OCI-LY7 (cell line): ENCODE measurements around the gene FAM177A1. TPM values are rescaled to one million over a fixed set of nuclear protein-coding genes. Genes with fewer than 3 reads are reported as not detected.

Experiments
- Bru-seq: library from RNA; stranded (reverse); fragments of 400-500 nt; gene quantifications from one replicate; lab custom pipeline; 2021; lab: Mats Ljungman, UMichigan
- BruChase-seq, 2 experiments: library from RNA; stranded (reverse); fragments of 400-500 nt; gene quantifications; one replicate each; lab custom pipeline; 2021; lab: Mats Ljungman, UMichigan
- BruUV-seq: library from RNA; stranded (reverse); fragments of 400-500 nt; replicated peaks from 2 replicates; lab custom pipeline; 2021; lab: Mats Ljungman, UMichigan
- CTCF ChIA-PET: fragments of 300-600 bp; sonication (Branson Sonifier 250); formaldehyde crosslinking; loops from one replicate; lab custom pipeline; 2022; ENCODE audit warnings: antibody characterized with exemption; ENCODE audit not compliant: unreplicated experiment; lab: Charles Lee
- POLR2A ChIA-PET: fragments of 300-600 bp; sonication (Branson Sonifier 250); formaldehyde crosslinking; loops from one replicate; lab custom pipeline; 2022; ENCODE audit warnings: antibody characterized with exemption; lab: Charles Lee
- DNase-seq: peaks from one replicate; pipeline ENCODE4 v3.0.0-alpha.2; 2015; ENCODE audit warnings: low spot score
- H2AFZ ChIP-seq: fragments of 200-600 bp; sonication (generic), shearing (Covaris generic); 2 replicates; pipeline ENCODE4 v1.6.1; 2014; ENCODE audit warnings: mild to moderate bottlenecking, antibody characterized with exemption, low read length, moderate library complexity
- H3K27ac ChIP-seq: fragments of 200-600 bp; sonication (generic); 2 replicates; pipeline ENCODE4 v1.5.1; 2014; ENCODE audit warnings: mixed run types, low read depth, mild to moderate bottlenecking, moderate library complexity, low read length, inconsistent platforms; ENCODE audit not compliant: poor library complexity, severe bottlenecking
- H3K36me3 ChIP-seq: fragments of 200-600 bp; sonication (generic); 2 replicates; pipeline ENCODE4 v1.6.1; 2014; ENCODE audit warnings: mild to moderate bottlenecking, antibody characterized with exemption, low read length, moderate library complexity, mixed read lengths; ENCODE audit not compliant: insufficient read depth
- H3K4me1 ChIP-seq: fragments of 200-600 bp; sonication (generic); 2 replicates; pipeline ENCODE4 v1.5.1; 2014; ENCODE audit warnings: mild to moderate bottlenecking, low read length; ENCODE audit not compliant: insufficient read depth, poor library complexity, severe bottlenecking
- H3K4me2 ChIP-seq: fragments of 200-600 bp; sonication (generic); 2 replicates; pipeline ENCODE4 v1.6.1; 2014; ENCODE audit warnings: mild to moderate bottlenecking, low read length
- H3K4me3 ChIP-seq: fragments of 200-600 bp; sonication (generic); 2 replicates; pipeline ENCODE4 v1.5.1; 2014; ENCODE audit warnings: mild to moderate bottlenecking, low read depth, low read length; ENCODE audit not compliant: poor library complexity, severe bottlenecking
- H3K79me2 ChIP-seq: fragments of 200-600 bp; sonication (generic); 2 replicates; pipeline ENCODE4 v1.6.1; 2016; ENCODE audit warnings: low read depth, mild to moderate bottlenecking, low read length, moderate library complexity, mixed read lengths; ENCODE audit not compliant: insufficient read depth
- H3K9me2 ChIP-seq: fragments of 200-600 bp; sonication (generic); 2 replicates; pipeline ENCODE4 v1.6.1; 2016; ENCODE audit warnings: mild to moderate bottlenecking, low read length, mixed read lengths; ENCODE audit not compliant: insufficient read depth
- H3K9me3 ChIP-seq: fragments of 200-600 bp; sonication (generic); 2 replicates; pipeline ENCODE4 v1.6.1; 2014; ENCODE audit warnings: mild to moderate bottlenecking, mixed run types, low read length, mixed read lengths
- H4K20me1 ChIP-seq: fragments of 200-600 bp; sonication (generic); 2 replicates; pipeline ENCODE4 v1.6.1; 2014; ENCODE audit warnings: mild to moderate bottlenecking, antibody characterized with exemption, low read length, moderate library complexity, mixed read lengths; ENCODE audit not compliant: insufficient read depth
- CTCF ChIP-seq: fragments of 200-600 bp; sonication (generic); conservative IDR thresholded peaks from 2 replicates; pipeline ENCODE4 v1.5.1; 2014; ENCODE audit warnings: mild to moderate bottlenecking, antibody characterized with exemption, low read length, moderate library complexity, mixed read lengths
- EZH2phosphoT487 ChIP-seq: fragments of 200-600 bp; sonication (generic); IDR thresholded peaks from 2 replicates; pipeline ENCODE4 v1.6.1; 2018; ENCODE audit warnings: low read depth, borderline replicate concordance, mild to moderate bottlenecking, mixed run types, antibody characterized with exemption, low read length, moderate library complexity, mixed read lengths
- intact Hi-C: fragments of 100-400 bp; cut with micrococcal nuclease; formaldehyde crosslinking; loops from one replicate; pipeline ENCODE4 v1.10.0; 2022; ENCODE audit not compliant: unreplicated experiment
- long read RNA-seq: library from polyadenylated mRNA; stranded (forward); transcript quantifications from one replicate; pipeline ENCODE4 v2.0.0, GENCODE V29; 2022
- total RNA-seq, 2 experiments: library from RNA; depleted of rRNA in 1 of 2; stranded (reverse); fragments of >200 nt in 1 of 2; shearing (Covaris generic) in 1 of 2; gene quantifications; 2 replicates each; pipeline ENCODE4 v1.2.3, GENCODE V29; 2014 to 2022

Gene FAM177A1, protein sequence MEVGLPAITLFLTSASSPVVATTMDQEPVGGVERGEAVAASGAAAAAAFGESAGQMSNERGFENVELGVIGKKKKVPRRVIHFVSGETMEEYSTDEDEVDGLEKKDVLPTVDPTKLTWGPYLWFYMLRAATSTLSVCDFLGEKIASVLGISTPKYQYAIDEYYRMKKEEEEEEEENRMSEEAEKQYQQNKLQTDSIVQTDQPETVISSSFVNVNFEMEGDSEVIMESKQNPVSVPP
- total RNA-seq (2014; rRNA removed; shearing (Covaris generic)) = 17.3 and 19.0 TPM in 2 replicates
- total RNA-seq (2022) = 31.8 and 32.5 TPM in 2 replicates
- percentile 54 among the genes with signal in this experiment for Bru-seq, nascent RNA
- BruChase-seq, experiment 1, labeled RNA remaining after a 6-hour chase = percentile 58 among the genes with signal in this experiment
- BruChase-seq, experiment 2, labeled RNA remaining after a 2-hour chase = percentile 60 among the genes with signal in this experiment
- long read RNA-seq, transcript FAM177A1-202 (6 exons, 858 nt) = major isoform, 12 of 47 reads
- long read RNA-seq, transcript FAM177A1-201 (5 exons, 2,927 nt) = minor isoform, 11 of 47 reads
- long read RNA-seq, transcript FAM177A1-207 (2 exons, 540 nt) = minor isoform, 6 of 47 reads
- long read RNA-seq, partial matches to known transcripts = 0 of 47 reads
- long read RNA-seq, other reads (novel, unspliced or antisense) = 18 of 47 reads

DNA sequence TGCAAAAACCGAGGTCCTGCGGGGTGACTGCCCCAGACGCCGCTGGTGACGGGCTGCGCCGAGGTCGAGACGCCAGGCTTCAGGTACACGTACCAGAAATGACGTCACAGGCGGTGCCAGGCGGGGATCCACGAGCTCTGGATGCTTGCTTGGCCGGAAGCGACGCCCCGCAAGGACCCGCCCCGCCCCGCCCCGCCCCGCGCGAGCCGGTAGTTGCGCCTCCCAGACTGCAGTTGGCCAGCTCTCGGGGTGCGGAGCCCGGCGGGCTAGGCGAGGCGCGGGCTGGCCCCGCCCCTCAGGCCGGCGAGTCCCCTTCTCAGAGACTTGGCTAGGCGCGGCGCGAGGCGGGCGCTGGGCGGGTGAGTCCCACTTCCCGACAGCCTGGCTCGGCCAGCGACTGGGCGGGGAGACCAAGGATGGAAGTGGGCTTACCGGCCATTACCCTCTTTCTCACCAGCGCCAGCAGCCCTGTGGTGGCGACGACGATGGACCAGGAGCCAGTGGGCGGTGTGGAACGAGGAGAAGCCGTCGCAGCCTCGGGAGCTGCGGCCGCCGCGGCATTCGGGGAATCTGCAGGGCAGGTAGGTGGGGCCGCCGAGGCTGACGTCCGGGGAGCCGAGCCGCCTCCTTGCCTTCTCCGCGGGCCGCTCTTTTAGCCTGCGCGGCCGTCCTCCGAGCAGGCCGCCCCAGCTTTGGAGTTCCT lies at the start of gene FAM177A1:
Gene FAM177A1, plus strand, starts transcription at position 225 of the 703 bp plus-strand sequence. Its CDS starts 192 bp downstream, at position 417.
- H3K4me1 ChIP-seq = peaks cover 18% of the 10 kb centered on the region
- intact Hi-C loops = loop anchor here (1.0 to 5.0 kb wide), 5 partner anchors 64 to 761 kb away; partner anchors contain the start of genes NFKBIA, PRORP, RALGAPA1 and SRP54
- DNase-seq = peak; percentile 97
- peak within 1 kb of the TSS; percentile 89 for H3K4me3 ChIP-seq
- peak within 1 kb of the TSS; percentile 98 for H3K4me2 ChIP-seq
- no peaks in the 10 kb centered on the region for H4K20me1 ChIP-seq
- H3K9me2 ChIP-seq = no peaks in the 10 kb centered on the region
- H3K36me3 ChIP-seq = no peaks in the 10 kb centered on the region
- POLR2A ChIA-PET = interaction anchor here (0.5 to 3.0 kb wide), 18 partner anchors 13 to 446 kb away, joined by 3 to 19 read pairs (median 4); partner anchors contain the start of genes PPP2R3C, PRORP and PSMA6
- TF ChIP-seq EZH2phosphoT487 (no peak), CTCF (0 out of 2 replicates have a peak, but pooled peaks have one; percentile 22)
- H3K9me3 ChIP-seq = no peaks in the 10 kb centered on the region
- peak within 1 kb of the TSS; percentile 86 for H2AFZ ChIP-seq
- no TSS peak for BruUV-seq
- CTCF ChIA-PET = interaction anchor here (0.9 to 1.2 kb wide), 2 partner anchors 65 to 261 kb away, joined by 3 read pairs; no protein-coding TSS in a partner anchor
- peak within 1 kb of the TSS; percentile 57 for H3K27ac ChIP-seq
- H3K79me2 ChIP-seq = peaks cover 7% of the 10 kb centered on the region; the same call in 1 of the 2 replicates

DNA sequence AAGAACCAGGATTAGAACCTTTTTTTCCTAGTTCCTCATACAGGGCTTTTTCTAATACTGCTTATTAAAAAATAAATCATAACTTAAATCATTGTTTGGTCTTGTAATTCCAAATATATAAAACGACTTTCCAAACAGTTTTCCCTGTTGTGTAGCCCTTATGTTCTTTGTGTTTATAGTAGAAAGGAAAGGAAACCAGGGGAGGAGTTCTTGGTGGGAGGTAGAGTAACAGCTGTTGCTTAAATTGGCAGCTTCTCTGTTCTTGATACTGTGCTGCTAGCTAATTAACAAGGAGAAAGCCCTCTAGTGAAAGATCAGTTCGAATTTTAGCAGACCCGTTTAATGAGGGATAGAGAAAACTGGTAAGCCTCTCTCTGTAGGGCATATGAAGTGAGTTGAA lies 48.3 kb upstream of the FAM177A1 start:
- Histone ChIP-seq H3K4me2 (no peak overlapping the region), H3K9me3 (no peaks in the 10 kb centered on the region), H3K9me2 (no peaks in the 10 kb centered on the region), H2AFZ (no peak overlapping the region), H3K27ac (no peak overlapping the region), H3K36me3 (peaks cover 55% of the 10 kb centered on the region), H3K79me2 (peaks cover 43% of the 10 kb centered on the region), H3K4me3 (no peak overlapping the region), H4K20me1 (0 out of 2 replicates have a peak, but pooled peaks cover 7% of the 10 kb centered on the region), H3K4me1 (no peaks in the 10 kb centered on the region)
- no peak for DNase-seq
- intact Hi-C loops = no loop called here
- ChIA-PET POLR2A (interaction anchor here (1.8 kb wide), 1 partner anchor 12 kb away, joined by 9 read pairs; no protein-coding TSS in a partner anchor), CTCF (no interaction called here)
- BruUV-seq = no TSS peak
- TF ChIP-seq CTCF = no peak
- no peak for TF ChIP-seq EZH2phosphoT487
